ENCODE measurements around the gene CLCN3.

GRCh38 chr4:169621731-169622492 lies 1.5 kb downstream of the CLCN3 start:
- TF ChIP-seq CTCF (IDR thresholded peaks at IDR 0.05; ENCODE audit: poor library complexity) (no peak), EZH2 (IDR thresholded peaks at IDR 0.05; ENCODE audit: borderline replicate concordance) (no peak), EZH2phosphoT487 (IDR thresholded peaks at IDR 0.05; ENCODE audit: low read depth, severe bottlenecking, unreplicated experiment) (no peak)
